Sciatic nerve (tissue), 2 donors: ENCODE data around the gene CPSF4L. TPM values are rescaled to one million over a fixed set of nuclear protein-coding genes. Genes with fewer than 3 reads are reported as not detected.
"Not testable (repeated sequence)": the region's sequence is repeated elsewhere in the genome, so short reads cannot be mapped to it uniquely, and the experiment has no call there.

Experiments
- ATAC-seq: fragments of 200-7000 bp; cut with Tn5 transposase; one replicate; pipeline ENCODE4 v1.9.1; 2020; ENCODE audit warnings: mild to moderate bottlenecking, moderate library complexity
- DNase-seq: peaks from one replicate; pipeline ENCODE4 v3.0.0-alpha.2; 2020; ENCODE audit warnings: low spot score
- intact Hi-C: fragments of 100-400 bp; cut with DNase I; formaldehyde crosslinking; loops from one replicate; pipeline ENCODE4 v1.14.2; 2022
- total RNA-seq: library from RNA; stranded (reverse); fragmentation: NEBNext Ultra II Directional; extraction: Animal tissue kit (Norgen Biotek cat#: 25700); gene quantifications from one replicate; pipeline ENCODE4 v1.2.1, GENCODE V29; 2021
- donor health status: DM: no; HTN: no; CAD: no.
- donor health status: DM: no; HTN: no; CAD: no.

The CPSF4L gene
- total RNA-seq, 1 donor from 2014 or later: not detected

DNA sequence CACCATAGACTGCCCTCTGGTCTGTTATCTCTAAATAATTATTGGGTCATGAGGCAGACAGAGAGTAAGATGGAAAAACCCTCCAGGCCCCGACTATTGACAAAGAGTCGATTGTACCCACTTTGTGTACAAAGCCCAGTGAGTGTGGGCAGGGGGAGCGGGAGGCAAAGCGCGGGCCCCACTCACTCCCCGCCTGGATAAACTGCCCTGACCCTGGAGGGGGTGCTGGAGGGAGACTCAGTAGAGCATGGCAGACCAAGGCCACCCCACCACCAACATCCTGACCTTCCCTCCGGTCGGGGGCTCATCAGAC, 11.2 kb upstream of the CPSF4L start:
- no peak for DNase-seq
- peak; percentile 55 for ATAC-seq
- intact Hi-C loops: no loop called here

DNA sequence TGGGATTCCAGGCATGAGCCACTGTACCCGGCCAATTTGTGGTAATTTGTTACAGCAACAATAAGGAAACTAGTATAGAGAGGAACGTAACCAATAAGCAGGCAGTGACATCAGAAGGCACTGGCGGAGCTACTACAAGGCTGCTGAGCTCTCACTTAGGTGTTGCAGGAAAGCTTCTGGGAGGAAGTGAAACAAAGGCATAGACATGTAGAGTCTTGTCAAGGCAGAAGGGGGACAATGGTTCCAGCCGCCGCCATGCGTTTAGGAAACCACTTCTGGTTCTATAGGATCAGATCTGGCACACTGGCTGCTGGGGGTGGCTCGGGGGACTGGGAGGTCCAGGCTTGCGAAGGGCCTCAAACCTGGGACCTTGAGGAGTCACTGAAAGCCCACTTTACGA, 9.4 kb upstream of the CPSF4L start:
- DNase-seq: no peak
- intact Hi-C loops: no loop called here
- no peak for ATAC-seq

DNA sequence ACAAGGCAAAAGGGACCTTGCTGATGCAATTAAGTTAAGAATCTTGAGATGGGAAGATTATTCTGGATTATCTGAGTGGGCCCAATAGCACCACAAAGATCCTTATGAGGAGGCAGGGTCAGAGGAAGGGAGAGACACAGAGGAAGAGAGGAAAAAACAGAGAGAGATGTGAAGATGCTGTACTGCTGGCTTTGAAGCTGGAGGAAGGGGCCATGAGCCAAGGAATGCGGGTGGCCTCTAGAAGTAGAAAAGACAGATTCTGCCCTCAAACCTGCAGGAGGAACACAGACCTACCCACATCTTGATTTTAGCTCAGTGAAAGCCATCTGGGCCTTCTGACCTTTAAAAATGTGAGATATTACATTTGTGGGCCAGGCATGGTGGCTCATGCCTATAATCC, 8.1 kb upstream of the CPSF4L start:
- no peak for DNase-seq
- intact Hi-C loops: loop anchor here (2.0 kb wide), 1 partner anchor 17 kb away; no protein-coding TSS in a partner anchor
- no peak for ATAC-seq

DNA sequence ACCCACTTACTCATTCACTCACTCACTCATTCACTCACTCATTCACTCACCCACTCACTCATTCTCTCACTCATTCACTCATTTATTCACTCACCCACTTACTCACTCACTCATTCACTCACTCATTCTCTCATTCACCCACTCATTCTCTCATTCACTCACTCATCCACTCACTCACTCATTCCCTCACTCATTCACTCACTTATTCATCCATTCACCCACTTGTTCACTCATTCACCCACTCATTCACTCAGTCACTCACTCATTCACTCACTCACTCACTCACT, 7.6 kb upstream of the CPSF4L start:
- DNase-seq: no peak
- ATAC-seq: no peak
- intact Hi-C loops: loop anchor here (2.0 kb wide), 1 partner anchor 18 kb away; no protein-coding TSS in a partner anchor

DNA sequence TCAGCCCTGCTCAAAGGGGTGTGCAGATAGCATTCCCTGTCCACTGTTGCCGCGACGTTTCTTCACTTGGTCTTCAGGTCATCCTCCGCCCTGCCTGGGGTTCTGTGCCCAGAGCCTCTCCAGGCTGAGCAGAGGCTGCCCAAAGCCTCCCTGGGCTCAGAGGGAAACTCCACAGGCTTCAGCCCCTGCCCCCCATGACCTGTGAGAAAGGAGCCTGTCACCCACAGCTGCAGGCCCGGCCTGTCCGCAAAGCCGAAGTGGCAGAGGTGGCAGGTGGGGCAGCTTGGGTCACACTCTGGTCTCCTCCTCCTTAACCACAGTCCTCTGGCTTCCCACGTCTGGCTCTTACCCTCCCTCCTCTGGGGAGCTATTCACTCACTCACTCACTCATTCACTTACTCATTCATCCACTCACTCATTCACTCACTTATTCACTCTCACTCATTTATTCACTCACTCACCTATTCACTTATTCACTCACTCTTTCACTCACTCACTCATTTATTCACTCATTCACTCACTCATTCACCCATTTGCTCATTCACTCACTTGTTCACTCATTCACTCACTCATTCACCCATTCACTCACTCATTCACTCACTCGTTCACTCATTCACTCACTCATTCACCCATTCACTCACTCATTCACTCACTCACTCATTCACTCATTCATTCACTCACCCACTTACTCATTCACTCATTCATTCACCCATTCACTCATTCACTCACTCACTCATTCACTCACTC, 7.1 kb upstream of the CPSF4L start:
- intact Hi-C loops: loop anchor here (2.0 kb wide), 1 partner anchor 18 kb away; no protein-coding TSS in a partner anchor
- ATAC-seq (no peak), DNase-seq (no peak)

DNA sequence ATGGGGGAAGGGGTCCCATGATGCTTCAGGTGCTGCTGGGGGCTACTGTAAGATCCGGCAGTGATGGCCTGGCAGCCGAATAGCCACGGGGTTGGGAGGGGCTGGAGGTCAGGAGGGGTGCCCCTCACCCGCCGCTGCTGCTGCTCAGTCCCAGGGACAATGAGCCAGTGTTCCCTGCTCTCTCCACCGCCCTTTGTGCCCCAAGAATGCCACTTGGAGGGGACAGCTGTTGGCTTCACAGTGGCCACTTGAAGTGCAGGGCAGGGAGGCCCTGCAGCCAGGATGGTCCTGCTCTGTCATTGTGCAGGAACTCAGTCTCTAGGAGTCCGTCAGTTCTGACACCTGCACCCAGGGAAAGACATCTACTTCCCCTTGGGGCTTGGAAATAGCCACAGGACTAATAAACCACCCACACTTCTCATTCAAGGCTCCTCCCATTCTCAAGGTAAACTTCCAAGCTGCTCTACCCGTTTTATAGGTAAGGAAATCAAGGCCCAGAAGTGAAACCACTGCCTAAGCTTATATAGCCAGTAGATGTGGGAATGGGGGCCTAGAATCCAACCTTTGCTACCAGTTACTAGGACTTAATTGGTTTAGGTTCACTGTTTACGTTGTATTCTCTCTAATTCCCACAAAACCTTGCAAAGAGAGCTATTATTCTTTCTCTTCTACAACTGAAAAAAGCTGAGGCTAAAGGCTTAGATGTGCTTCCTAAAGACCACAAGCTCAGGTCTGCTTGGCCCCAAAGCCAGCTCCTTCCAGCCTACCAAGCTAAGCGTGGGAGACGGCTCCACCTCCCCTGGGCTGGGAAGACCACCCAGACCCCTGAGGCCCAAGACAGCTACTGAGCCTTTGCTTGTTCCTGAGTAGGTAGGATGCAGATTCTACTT, 6.2 kb upstream of the CPSF4L start:
- intact Hi-C loops: loop anchor here (2.0 kb wide), 1 partner anchor 19 kb away; no protein-coding TSS in a partner anchor
- DNase-seq (no peak), ATAC-seq (peak; percentile 86)

DNA sequence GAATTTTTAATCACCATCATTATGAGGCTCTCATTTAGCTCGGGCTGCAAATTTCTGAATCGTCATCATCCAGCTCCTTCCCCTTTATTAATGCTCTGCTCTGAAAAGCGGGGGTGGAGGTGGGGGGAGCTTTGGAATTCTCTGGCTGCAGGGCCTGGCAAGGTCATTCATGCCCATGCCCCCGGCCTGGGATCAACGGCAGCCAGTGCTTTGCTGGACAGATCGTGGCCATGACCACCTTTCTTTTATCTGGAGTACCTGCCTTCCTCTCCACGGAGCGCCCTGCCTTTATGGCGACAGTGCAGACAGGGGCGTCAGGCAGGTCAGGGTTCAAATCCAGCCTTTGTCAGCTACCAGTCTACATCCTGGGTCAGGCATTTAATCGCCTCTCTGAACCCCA, 5.1 kb upstream of the CPSF4L start:
- intact Hi-C loops: no loop called here
- DNase-seq (no peak), ATAC-seq (no peak)

DNA sequence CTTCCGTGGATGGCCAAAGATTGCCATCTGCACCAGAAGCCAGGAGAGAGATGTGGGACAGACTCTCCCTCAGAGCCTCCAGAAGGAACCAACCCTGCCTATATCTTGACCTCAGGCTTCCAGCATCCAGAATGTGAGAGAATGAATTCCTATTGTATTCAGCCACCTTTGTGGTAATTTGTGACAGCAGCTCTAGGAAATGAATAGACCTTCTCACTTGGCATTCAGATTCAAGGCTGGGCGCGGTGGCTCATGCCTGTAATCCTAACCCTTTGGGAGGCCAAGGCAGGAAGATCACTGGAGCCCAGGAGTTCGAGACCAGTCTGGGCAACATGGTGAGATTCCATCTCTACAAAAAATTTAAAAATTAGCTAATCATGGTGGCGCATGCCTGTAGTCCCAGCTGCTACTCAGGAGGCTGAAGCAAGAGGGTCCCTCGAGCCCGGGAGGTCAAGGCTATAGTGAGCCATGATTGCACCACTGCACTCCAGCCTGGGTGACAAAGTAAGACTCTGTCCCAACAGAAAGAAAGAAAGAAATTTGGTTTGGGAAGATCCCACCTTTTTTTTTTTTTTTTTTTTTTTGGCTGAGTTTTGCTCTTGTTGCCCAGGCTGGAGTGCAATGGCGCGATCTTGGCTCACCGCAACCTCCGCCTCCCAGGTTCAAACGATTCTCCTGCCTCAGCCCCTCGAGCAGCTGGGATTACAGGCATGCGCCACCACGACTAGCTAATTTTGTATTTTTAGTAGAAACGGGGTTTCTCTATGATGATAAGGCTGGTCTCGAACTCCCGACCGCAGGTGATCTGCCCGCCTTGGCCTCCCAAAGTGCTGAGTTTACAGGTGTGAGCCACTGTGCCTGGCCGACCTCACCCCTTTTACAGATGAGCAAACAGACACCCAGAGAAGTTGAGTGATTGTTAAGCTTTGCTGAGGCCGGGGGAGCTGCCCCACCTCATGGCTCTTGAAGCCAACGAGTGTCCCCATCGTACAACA, 4.3 kb upstream of the CPSF4L start:
- intact Hi-C loops: no loop called here
- no peak for DNase-seq
- no peak for ATAC-seq

DNA sequence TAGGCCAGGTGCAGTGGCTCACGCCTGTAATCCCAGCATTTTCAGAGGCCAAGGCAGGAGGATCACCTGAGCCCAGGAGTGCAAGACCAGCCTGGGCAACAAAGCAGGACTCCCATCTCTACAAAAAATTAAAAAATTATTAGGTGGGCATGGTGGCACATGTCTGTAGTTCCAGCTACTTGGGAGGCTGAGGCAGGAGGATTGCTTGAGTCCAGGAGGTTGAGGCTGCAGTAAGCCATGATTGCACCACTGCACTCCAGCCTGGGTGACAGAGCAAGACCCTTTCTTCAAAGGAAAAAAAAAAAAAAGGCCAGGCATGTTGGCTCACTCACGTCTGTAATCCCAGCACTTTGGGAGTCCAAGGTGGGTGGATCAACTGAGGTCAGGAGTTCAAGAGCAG, 2.8 kb upstream of the CPSF4L start:
- ATAC-seq, DNase-seq, intact Hi-C loops: not testable (repeated sequence)

DNA sequence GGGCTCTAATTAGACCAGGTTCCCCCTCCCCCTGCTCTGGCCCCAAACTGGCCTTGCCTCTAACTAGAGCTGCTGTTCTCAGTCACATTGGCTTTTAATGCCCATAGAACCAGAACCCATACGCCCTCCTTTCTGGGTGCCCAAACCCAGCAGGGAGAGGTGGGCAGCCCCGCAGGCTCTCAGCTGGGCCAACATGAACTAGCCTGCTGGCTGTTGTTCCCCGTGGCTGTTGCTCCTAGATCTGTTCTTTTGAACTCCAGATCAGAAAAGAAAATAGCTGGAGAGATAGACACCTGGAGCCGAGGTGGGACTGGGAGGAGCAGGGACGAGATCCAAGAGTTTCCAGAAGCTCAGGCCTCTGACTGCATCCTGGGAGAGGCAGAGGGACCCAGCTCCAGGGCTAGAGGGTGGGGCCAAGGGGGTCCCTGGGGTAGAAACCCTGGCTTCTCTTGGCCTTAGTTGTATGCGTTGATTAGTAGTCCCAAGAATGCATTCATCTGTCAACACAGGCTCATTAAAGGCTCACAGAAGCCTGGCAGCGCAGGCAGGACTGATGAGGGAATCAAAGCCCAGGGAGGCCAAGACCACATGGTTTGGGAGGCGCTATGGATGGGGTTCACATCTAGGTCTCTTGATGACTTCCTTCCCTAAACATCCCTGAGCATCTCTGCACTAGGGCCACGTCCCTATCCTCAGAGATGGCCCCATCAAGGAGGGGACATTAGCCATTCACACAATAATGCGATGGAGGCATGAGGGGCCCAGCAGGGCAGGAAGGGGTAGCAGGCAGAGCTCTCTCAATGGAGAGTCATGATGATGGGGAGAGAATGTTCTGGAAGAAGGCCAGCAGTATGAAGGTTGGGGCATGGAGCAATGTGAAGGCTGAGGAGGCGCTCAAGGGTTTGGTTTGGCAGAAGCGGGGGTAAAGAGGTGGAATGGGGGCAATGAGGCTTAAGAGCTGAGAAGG, 1.3 kb upstream of the CPSF4L start:
- DNase-seq: no peak
- ATAC-seq: peak; percentile 11
- intact Hi-C loops: no loop called here

DNA sequence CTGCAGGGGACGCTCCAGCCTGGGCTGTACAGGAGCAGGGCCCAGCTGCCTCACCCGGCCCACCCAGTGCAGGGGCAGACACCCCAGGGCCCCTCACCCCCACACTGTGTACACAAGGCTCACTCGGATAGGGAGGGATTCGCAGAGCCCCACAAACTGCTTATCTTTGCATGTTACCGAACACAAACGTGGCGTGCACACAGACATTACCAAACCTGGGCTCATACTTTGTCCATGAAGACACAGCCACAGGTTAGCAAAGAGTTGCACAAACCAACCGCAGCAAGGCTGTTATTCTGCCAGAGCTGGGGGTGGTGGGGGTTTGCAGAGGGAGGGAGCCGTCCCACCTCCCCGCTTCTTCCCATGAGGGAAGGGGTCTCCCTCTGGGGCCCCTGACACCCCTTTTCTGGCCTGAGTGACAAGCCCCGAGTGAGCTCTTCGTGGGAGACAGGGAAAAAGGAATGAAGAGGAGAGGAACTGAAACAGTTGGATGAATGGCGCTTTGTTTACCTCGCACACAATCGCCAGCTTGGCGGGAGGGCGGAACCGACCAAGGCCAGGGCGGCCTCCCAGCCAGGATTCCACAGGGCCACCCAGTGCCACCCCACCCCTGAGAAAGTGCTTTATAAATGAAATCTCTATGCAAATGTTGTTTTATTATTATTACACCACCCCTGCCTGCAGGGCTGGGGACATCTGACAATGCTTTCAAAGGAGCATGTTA, 434 bp upstream of the CPSF4L start:
- intact Hi-C loops: no loop called here
- DNase-seq: no peak
- ATAC-seq: peak; percentile 70

DNA sequence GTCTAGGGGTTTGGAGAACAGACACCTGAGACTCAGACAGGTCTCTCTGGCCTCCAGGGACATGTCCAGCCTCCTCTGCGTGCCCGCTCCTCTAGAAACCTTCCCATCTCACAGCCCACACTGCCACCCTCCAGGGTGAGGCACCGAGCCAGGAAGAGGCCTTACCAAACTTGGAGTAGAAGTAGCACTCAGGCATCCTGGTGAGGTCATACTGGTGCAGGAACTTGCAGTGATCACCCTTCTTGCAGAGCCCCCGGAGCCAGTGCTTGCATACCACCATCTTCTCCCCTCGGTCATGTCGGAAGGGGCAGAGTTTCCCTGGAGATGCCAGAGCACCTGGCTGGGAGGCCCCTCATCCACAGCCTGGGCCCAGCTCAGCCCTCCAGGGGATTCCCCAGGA, 4.2 kb downstream of the CPSF4L start:
- intact Hi-C loops: no loop called here
- ATAC-seq (no peak), DNase-seq (no peak)

DNA sequence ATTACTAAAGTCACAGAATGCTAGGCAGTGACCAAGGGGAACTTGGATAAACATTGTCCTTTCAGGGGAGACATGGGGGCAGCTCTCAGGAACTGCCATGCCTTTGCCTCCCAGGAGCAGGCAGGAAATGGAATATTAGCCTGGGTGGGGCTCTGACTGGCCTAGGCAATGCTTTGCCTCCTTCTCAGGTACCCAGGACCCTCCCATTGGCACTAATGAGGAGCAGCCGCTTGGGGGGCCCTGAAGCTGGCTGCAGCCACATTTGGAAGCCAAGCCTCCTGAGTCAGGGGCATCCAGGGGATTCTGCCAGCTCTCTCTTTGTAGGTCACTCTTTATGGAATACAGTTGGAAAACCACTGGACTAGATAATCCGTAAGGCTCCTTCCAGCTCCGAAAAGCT, 5.5 kb downstream of the CPSF4L start:
- no peak for DNase-seq
- intact Hi-C loops: no loop called here
- no peak for ATAC-seq

DNA sequence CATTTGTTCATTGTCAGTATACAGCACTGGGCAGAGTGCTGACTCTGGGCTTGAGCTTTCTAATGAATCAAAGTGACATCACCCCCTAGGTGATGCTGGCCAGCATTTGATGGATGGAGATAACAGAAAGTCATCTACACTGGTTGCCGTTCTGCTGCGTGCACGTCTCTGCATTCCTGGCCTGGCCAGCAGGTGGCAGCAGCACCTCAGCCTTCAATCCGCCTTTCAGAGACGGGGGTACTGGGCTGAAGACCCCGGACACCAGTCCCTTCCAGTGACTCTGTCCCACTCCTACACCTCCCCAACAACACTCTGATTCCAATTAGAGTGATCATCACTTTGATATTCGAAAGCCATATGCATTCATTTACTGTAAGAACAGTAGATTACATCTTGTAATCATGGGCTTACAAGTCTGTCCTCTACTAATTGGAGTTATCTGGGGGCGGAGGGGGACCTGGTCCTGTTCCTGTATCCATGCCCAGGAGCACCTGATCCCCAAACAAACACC, 6.0 kb downstream of the CPSF4L start:
- DNase-seq (peak; percentile 78), ATAC-seq (peak; percentile 81)
- intact Hi-C loops: loop anchor here (2.0 kb wide), 1 partner anchor 113 kb away; no protein-coding TSS in a partner anchor

DNA sequence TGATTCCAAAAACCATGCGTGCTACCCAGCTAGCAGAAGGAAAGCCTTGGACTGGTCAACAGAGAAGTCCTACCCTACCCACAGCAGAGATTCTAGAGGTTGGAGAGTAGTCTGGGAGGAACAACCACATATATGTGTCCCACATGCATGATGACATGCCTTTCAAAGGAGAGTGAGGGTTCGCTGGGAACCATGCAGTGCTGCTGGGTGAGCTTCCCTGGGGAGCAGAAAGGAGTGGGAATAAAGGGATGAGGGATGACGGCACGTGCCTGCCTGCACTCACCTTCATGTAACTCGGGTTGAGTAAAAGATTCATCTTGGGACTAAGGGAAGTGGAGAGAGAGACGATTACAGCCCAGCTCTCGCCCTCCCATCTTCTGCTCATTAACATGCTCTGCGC, 9.8 kb downstream of the CPSF4L start:
- ATAC-seq (no peak), DNase-seq (peak; percentile 21)
- intact Hi-C loops: loop anchor here (5.0 kb wide), 1 partner anchor 1615 kb away; no protein-coding TSS in a partner anchor

DNA sequence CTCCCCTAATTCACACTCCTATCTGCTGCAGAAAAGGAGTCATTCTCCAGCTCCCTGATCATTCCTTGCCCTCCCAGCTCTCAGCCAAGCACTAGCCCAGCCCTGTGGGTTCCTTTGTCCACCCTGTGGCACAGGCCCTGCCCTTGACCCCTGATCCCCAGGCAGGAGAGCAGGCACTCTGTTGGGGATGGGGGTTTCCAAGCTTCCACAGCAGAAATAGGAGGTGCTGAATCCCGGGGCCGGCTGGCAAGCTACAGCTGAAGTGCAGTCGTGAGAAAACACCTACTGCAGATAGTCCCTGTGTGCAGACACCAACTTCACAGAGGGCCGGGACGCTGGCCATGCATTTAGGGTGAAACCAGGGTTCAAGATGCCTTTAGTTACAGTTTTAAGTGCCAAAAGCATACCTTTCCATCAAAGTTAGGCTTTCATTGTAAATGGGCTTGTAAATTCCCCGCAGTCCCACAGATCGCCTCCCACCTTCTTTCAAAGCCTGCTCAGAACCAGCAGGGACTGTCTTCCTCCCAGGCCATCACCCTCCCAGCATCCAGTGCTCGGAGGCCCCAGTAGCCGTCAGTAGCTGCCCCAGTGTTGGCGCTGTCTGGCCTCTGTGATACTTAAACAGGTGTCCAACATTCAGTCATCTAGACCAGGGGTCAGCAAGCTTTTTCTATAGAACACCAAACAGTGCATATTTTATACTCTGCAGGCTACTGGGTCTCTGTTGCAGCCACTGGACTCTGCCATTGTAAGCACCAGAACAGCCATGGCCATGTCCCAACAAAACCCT, 10.6 kb downstream of the CPSF4L start:
- no peak for ATAC-seq
- intact Hi-C loops: loop anchor here (5.0 kb wide), 1 partner anchor 1616 kb away; no protein-coding TSS in a partner anchor
- DNase-seq: peak; percentile 34
